Endodermal cell (in vitro differentiated cells): ENCODE results near the gene WSCD1. TPM values are rescaled to one million over a fixed set of nuclear protein-coding genes. Genes with fewer than 3 reads are reported as not detected.

Experiments used
- DNase-seq: peaks from one replicate; pipeline ENCODE4 v3.0.0-alpha.2; 2017
- H3K27ac ChIP-seq: 2 replicates; pipeline ENCODE4 v1.5.1; 2013; ENCODE audit warnings: mild to moderate bottlenecking, low read depth, low read length, moderate library complexity
- H3K27me3 ChIP-seq: 2 replicates; pipeline ENCODE4 v1.6.1; 2013; ENCODE audit warnings: mild to moderate bottlenecking, low read length, moderate library complexity; ENCODE audit not compliant: insufficient read depth, control insufficient read depth, poor library complexity, severe bottlenecking
- H3K36me3 ChIP-seq: 2 replicates; pipeline ENCODE4 v1.7.0; 2013; ENCODE audit warnings: mild to moderate bottlenecking, low read length, moderate library complexity; ENCODE audit not compliant: control insufficient read depth, insufficient read depth
- H3K4me1 ChIP-seq: one replicate; pipeline ENCODE4 v1.7.0; 2013; ENCODE audit warnings: low read length; ENCODE audit not compliant: control insufficient read depth, insufficient read depth
- H3K4me3 ChIP-seq: 2 replicates; pipeline ENCODE4 v1.5.1; 2013; ENCODE audit warnings: mild to moderate bottlenecking, low read length, moderate library complexity
- H3K9ac ChIP-seq: 2 replicates; pipeline ENCODE4 v1.6.1; 2013; ENCODE audit warnings: mild to moderate bottlenecking, low read length, moderate library complexity; ENCODE audit not compliant: poor library complexity, severe bottlenecking; ENCODE audit errors: extremely low read depth
- H3K9me3 ChIP-seq: 2 replicates; pipeline ENCODE4 v1.6.1; 2013; ENCODE audit warnings: mild to moderate bottlenecking, low read length, moderate library complexity; ENCODE audit not compliant: control insufficient read depth
- H3K27ac Mint-ChIP-seq: 2 replicates; pipeline ENCODE4 v1.8.0; 2020; ENCODE audit warnings: mixed read lengths
- H3K27me3 Mint-ChIP-seq: 2 replicates; pipeline ENCODE4 v1.8.0; 2021; ENCODE audit warnings: mild to moderate bottlenecking, mixed read lengths; ENCODE audit not compliant: insufficient read depth
- H3K36me3 Mint-ChIP-seq: 2 replicates; pipeline ENCODE4 v1.8.0; 2020; ENCODE audit warnings: low read depth, mixed read lengths
- H3K4me1 Mint-ChIP-seq: 2 replicates; pipeline ENCODE4 v1.8.0; 2020; ENCODE audit warnings: mixed read lengths
- H3K4me3 Mint-ChIP-seq: 2 replicates; pipeline ENCODE4 v1.8.0; 2020; ENCODE audit warnings: mild to moderate bottlenecking, moderate library complexity, mixed read lengths
- H3K9me3 Mint-ChIP-seq: 2 replicates; pipeline ENCODE4 v1.8.0; 2020; ENCODE audit warnings: mild to moderate bottlenecking, mixed read lengths
- WGBS, 2 experiments: methylation state at CpG; one replicate each; pipeline versions ENCODE4 v1.1.5 to v1.1.7; 2013; ENCODE audit warnings: missing lambda C conversion rate in 2 of 2, mixed read lengths in 1 of 2; ENCODE audit not compliant: insufficient coverage in 1 of 2, insufficient read length in 1 of 2; 5-methylcytosine and 5-hydroxymethylcytosine counted together
- total RNA-seq, 2 donors: library from RNA; stranded (reverse); fragmentation: NEBNext Ultra II Directional in 1 of 2; extraction: Animal tissue kit (Norgen Biotek cat#: 25700) in 1 of 2; gene quantifications; 2 replicates in 1 of 2; 3 replicates in 1 of 2; pipeline ENCODE4 v1.2.1, GENCODE V29; 2021
- TF ChIP-seq, protein P1 (sequence below): fragments of 200-600 bp; sonication (generic); conservative IDR thresholded peaks from 2 replicates; pipeline ENCODE4 v1.5.0; 2021; ENCODE audit warnings: antibody characterized with exemption, mild to moderate bottlenecking

The WSCD1 gene
- total RNA-seq, 2 donors from 2014 or later, result 6.5 to 7.7 TPM

DNA sequence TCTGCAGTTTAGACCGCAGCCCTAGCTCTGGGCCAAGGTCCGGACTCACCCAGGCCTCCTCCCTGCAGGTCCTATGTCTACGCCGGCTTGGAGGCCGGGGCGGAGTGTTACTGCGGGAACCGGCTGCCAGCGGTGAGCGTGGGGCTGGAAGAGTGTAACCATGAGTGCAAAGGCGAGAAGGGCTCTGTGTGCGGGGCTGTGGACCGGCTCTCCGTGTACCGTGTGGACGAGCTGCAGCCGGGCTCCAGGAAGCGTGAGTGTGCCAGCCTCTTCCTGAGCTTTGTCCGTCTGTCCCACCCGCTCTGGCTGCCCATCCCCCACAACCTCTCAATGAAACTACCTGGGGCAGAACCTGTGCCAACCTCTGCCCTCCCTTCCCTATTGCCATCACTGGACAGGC, 20.1 kb downstream of the WSCD1 start:
- H3K27ac ChIP-seq, result no peak overlapping the region
- H3K4me1 ChIP-seq, result no peaks in the 10 kb centered on the region
- Mint-ChIP-seq H3K4me3 (no peak overlapping the region), H3K9me3 (no peaks in the 10 kb centered on the region), H3K36me3 (no peaks in the 10 kb centered on the region), H3K27ac (no peak overlapping the region), H3K4me1 (no peaks in the 10 kb centered on the region), H3K27me3 (peaks cover 63% of the 10 kb centered on the region)
- WGBS, 2 experiments, result 93 to 95% methylated on average over 13 to 20 of the region's 20 CpGs
- no peak for DNase-seq
- H3K36me3 ChIP-seq, result peaks cover 4% of the 10 kb centered on the region
- no peak overlapping the region for H3K9ac ChIP-seq
- peaks cover 27% of the 10 kb centered on the region for H3K27me3 ChIP-seq
- TF ChIP-seq, protein P1, sequence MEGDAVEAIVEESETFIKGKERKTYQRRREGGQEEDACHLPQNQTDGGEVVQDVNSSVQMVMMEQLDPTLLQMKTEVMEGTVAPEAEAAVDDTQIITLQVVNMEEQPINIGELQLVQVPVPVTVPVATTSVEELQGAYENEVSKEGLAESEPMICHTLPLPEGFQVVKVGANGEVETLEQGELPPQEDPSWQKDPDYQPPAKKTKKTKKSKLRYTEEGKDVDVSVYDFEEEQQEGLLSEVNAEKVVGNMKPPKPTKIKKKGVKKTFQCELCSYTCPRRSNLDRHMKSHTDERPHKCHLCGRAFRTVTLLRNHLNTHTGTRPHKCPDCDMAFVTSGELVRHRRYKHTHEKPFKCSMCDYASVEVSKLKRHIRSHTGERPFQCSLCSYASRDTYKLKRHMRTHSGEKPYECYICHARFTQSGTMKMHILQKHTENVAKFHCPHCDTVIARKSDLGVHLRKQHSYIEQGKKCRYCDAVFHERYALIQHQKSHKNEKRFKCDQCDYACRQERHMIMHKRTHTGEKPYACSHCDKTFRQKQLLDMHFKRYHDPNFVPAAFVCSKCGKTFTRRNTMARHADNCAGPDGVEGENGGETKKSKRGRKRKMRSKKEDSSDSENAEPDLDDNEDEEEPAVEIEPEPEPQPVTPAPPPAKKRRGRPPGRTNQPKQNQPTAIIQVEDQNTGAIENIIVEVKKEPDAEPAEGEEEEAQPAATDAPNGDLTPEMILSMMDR, result no peak
- H3K4me3 ChIP-seq, result no peak overlapping the region
- H3K9me3 ChIP-seq, result no peaks in the 10 kb centered on the region

DNA sequence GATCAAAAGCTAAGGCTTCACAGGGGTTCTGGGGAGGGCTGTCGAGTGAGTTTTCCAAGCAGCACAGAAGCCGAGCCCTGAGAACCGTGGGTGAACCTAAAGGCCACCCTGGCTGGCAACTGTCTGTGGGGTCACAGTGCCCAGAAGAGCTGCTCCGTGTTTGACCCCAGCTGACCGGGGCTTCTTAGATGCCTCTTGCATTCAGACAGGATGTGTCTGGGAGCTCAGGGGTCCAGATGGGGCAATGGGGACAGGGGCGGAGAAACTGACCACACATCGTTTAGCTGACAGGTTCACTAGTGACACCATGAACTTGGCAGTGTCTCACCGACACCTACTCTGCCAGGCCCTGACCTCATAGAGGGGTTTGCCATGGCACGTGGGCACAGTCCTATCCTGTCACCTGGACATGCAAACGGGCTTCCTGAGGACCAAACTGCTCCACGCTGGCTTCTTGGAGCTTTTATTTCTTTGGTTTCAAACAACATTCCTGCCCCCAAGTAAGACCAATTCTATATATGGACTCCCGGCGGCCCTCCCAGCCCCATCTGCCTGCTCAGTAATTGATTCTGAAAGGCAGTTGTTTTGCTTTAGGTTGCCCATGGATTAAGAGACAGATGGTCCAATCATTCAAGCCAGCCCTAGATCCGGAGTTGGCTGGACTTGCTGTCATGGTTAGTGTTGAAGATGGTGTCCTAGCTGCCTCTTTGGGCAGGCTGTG, 22.2 kb downstream of the WSCD1 start:
- H3K4me3 ChIP-seq, result no peak overlapping the region
- peaks cover 4% of the 10 kb centered on the region for H3K4me1 ChIP-seq
- H3K9me3 ChIP-seq, result no peaks in the 10 kb centered on the region
- no peak overlapping the region for H3K4me3 Mint-ChIP-seq
- H3K36me3 Mint-ChIP-seq, result no peaks in the 10 kb centered on the region
- no peak overlapping the region for H3K9ac ChIP-seq
- H3K9me3 Mint-ChIP-seq, result no peaks in the 10 kb centered on the region
- H3K27me3 ChIP-seq, result peaks cover 44% of the 10 kb centered on the region
- WGBS, 2 experiments, result 94 to 96% methylated on average over 9 to 14 of the region's 14 CpGs
- no peak for DNase-seq
- H3K27ac Mint-ChIP-seq, result no peak overlapping the region
- H3K27ac ChIP-seq, result no peak overlapping the region
- peaks cover 79% of the 10 kb centered on the region for H3K27me3 Mint-ChIP-seq
- H3K4me1 Mint-ChIP-seq, result peaks cover 5% of the 10 kb centered on the region
- TF ChIP-seq, protein P1, result no peak
- peaks cover 7% of the 10 kb centered on the region for H3K36me3 ChIP-seq

GRCh38 chr17:6092903-6093468, 22.8 kb downstream of the WSCD1 start:
- Mint-ChIP-seq H3K27me3 (peaks cover 79% of the 10 kb centered on the region), H3K36me3 (no peaks in the 10 kb centered on the region), H3K4me3 (no peak overlapping the region), H3K4me1 (peaks cover 5% of the 10 kb centered on the region), H3K27ac (no peak overlapping the region), H3K9me3 (no peaks in the 10 kb centered on the region)
- no peak overlapping the region for H3K9ac ChIP-seq
- H3K4me1 ChIP-seq, result peaks cover 4% of the 10 kb centered on the region
- H3K27ac ChIP-seq, result no peak overlapping the region
- DNase-seq, result no peak
- no peak overlapping the region for H3K4me3 ChIP-seq
- TF ChIP-seq, protein P1, result no peak
- H3K27me3 ChIP-seq, result peaks cover 48% of the 10 kb centered on the region
- WGBS, 2 experiments, result 95 to 96% methylated on average over 10 to 11 of the region's 11 CpGs
- H3K9me3 ChIP-seq, result no peaks in the 10 kb centered on the region
- H3K36me3 ChIP-seq, result peaks cover 7% of the 10 kb centered on the region
